NCI-H1105 (cell line): ENCODE measurements around the gene TARBP1.
A peak's percentile ranks its signal among the peaks of the same experiment; 100 is the strongest.
"Not testable (repeated sequence)": the region's sequence is repeated elsewhere in the genome, so short reads cannot be mapped to it uniquely, and the experiment has no call there.

Source experiments
- DNase-seq: peaks from one replicate; lab custom pipeline; 2025; lab: John Stamatoyannopoulos, UW

TARBP1 gene

DNA sequence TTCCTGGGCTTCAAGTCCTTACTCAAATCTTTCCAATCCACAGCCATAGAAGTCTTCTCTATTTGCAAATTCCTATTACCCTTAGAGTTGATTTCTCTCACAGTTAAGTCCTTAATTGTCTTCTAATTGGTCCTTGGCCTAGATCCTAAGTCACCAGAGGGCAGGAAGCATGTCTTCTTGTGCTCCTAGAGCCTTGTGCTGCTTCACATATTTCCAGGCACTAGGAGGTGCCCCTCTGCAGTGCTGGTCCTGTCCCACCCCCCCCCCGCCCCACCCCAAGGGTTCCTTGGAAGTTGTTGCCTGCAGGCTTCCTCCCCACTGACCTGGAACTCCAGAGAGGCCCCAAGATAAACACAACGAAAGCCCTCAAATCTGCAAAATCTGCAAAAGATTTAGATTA, 28.1 kb upstream of the TARBP1 start:
- DNase-seq: no peak

GRCh38 chr1:234505769-234506102, 26.8 kb upstream of the TARBP1 start:
- DNase-seq: no peak

DNA sequence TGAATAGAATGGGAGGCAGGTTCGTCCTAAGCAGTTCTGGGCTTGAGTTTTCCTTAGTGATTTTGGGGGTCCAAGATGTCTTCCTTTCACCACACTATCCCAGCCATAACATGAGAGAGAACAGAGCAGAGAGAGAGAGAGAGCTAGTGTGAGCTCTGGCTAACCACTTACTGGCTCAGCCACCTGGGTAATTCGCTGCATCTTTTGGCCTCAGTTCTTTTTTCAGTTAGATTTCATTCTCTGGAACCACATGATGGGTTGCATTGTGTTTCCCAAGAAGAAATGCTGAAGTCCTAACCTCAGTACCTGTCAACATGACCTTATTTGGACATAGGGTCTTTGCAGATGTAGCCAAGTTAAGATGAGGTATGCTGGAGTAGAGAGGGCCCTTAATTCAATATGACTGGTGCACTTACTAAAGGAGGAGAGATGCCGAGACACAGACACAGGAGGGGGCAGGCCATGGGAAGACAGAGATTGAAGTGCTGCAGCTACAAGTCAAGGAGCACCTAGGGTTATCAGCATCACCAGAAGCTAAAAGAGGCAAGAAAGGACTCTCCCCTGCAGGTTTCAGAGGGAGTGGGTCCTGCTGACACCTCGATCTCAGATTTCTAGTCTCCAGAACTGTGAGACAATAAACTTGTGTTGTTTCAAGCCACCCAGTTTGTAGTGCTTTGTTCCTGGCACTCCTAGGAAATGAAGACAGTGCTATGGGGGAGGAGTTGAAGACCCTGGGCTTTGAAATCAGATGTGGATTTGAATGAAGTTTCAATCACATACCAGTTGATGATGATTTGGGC, 26.2 kb upstream of the TARBP1 start:
- DNase-seq: no peak

GRCh38 chr1:234504251-234504650, 25.3 kb upstream of the TARBP1 start:
- DNase-seq: not testable (repeated sequence)

DNA sequence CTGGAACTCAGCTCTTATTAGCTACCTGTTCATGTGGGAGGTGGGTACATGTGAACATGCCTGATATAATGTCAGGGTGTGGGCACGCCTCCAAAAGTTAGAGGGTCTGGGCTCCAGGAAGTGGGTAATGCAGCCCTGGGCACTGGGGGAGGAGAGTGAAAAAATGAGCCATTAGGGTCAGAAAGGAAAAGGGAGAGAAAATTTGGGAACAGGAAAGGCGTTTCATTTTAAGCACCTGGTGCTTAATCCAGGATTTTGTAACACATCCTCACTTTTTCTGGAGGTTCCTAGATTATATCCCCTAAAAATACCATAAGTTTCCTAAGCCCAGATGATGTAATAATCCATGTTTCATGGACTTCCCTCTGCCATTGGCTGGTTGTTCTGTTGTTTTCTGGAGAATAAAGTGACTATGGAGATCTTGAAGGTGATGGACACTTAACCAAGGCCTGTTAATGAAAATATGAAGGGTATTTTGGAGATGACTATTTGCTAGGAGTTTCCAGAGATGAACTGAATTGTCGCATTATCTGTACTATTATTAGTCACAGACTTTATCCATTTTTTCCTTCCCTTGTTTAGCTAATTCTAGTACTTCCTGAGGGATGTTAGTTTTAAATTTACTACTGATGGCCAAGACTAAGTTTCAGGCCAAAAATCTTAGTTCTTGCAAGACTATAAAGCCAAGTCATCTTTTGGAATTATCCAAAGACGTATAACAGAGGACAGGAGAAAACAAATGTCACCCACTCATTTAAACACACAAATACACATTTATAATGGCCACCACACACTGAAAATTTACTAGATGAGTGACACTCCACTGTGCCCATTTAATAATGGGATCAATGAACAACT, 24.4 kb upstream of the TARBP1 start:
- DNase-seq: no peak

DNA sequence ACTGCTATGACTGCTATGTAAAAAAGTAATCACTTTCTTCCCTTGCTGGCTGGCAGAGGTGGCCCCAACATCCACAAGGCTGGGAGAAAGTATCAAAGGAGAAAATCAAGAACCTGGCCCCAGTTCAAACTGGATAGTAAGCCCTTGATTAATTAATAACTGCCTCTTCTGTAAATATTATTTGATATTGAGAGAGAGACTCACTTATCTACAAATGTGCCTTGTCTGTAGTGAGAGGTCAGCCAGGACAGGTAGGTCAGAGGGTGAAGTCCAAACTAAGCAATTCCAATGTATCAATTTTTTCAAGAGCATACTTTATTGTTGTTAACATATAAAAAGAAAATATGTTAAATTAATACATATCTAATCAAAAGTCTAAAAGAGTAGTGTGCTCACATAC, 23.8 kb upstream of the TARBP1 start:
- no peak for DNase-seq

- DNase-seq: no peak
These were observed 21.3 kb upstream of the TARBP1 start for GRCh38 chr1:234500269-234500668.

GRCh38 chr1:234499943-234500245, 20.9 kb upstream of the TARBP1 start:
- DNase-seq: no peak

DNA sequence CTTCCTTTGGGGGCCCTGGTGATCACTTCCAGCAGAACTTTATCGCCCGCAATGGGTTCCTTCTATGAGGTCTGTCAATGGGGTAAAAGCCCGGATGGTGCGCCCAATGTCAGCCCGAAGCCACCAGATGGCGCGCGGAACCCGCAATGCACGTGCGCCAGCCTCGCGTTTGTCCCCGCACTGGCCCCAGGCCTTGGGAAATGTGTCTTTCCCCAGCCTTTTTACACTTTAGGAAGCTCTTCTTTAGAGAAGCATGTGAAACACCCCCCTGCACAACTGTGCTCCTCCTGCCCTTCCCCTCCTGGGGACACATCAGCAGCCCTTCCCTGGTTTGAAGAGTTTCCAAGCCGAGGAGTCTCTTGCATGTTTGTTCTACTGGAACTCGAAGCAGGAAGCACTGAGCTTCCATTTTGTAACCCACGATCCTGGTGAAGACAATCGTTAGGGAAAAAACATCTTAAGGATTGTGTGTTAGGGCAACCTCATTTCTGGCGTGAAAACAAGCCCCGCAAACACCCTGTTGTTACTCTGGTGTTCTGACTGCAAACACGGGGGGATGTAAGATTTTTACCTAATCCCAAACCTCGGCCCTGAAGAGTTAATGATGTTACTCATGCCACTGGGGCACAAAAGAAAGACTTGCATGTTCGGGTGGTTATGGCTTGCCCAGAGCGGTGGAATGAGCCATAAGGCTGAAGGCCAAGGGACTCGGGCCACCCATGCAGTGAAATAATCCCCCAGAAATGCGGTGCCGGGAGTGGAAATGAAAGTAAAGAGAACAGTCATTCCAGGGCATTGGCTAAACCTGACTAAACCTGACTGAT, 20.4 kb upstream of the TARBP1 start:
- peak; percentile 47 for DNase-seq

DNA sequence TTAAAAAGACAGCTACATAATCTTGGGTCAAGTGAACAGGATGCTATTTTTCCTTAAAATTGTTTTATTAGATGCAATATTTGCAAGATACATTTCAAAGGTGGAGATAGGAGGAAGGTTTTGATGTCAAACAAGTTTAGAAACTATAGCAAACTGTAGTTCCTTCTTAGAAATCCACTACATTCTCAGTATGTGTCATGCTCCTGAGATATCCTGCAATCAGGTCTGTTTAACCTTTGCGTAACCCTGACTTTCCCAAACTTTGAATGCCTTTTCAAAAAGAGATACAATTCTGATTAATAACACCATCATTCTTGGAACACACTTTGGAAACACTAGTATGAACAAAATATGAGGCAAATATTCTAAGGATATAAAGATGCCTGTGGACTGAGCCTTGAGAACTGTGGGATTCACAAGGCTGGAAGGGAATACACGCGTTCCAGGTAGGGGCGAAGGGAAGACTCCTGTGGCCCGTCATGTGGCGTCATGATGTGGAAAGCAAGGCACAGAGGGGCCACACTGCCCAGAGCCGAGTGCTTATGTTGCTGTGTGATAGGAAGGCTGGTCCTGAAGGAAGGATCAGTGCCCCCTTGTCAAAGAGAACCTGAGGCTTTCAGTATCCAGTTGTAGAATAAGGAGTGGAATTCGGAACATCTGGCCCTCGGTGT, 19.6 kb upstream of the TARBP1 start:
- DNase-seq: no peak

- DNase-seq: no peak
These were observed 18.6 kb upstream of the TARBP1 start for GRCh38 chr1:234497589-234497988.

GRCh38 chr1:234495231-234495990, 16.4 kb upstream of the TARBP1 start:
- DNase-seq: no peak

- no peak for DNase-seq
These were observed 15.1 kb upstream of the TARBP1 start for GRCh38 chr1:234494049-234494448.

GRCh38 chr1:234490793-234491479, 12.0 kb upstream of the TARBP1 start:
- no peak for DNase-seq

DNA sequence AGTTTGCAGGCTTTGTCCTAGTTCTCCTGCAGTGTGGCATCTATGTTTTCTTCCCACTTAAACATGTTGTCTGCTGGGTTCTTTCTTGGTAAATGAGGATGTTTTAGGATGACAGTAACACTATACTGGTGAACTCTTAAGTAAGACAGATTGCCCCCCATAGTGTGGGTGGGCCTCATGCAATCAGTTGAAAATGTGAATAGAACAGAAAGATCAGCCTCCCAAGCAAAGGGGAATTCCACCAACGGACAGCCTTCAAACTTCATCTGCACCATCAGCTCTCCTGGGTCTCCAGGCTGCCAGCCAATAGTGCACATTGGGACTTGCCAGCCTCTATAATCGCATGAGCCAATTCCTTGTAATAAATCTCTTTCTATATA, 10.7 kb upstream of the TARBP1 start:
- DNase-seq: no peak

DNA sequence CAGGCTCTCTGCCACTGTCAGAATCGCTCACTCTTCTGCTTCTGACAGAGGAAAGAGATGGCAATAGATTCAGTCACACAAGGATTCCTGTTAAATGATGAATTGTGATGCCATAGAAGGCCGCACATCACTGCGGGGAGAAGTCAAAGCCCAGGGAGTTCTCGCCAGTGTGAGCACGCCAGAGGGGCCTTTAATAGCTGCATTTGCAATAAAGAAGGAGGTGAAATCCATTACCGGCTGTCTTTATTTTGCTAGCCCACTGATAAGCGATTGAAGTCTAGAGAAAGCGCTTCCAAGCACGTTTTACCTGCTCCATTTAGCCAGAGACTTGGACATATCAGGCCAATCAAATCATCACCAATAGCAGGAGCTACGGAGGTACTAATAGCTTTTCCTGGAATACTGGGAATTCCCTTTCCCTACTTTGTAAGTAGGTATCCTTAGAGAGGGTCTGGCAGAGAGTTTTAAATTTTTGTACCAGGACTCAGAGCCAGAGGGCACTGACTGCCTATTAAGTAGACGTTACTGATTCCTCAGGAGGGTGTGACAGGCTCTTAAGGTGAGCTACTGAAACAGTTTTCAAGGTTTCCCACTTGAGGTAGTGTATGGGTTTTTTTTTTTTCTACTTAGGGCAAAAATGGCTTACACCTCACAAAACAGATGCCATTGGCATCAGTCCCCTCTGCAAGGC, 10.2 kb upstream of the TARBP1 start:
- DNase-seq: no peak

GRCh38 chr1:234488054-234489006, 9.4 kb upstream of the TARBP1 start:
- no peak for DNase-seq

DNA sequence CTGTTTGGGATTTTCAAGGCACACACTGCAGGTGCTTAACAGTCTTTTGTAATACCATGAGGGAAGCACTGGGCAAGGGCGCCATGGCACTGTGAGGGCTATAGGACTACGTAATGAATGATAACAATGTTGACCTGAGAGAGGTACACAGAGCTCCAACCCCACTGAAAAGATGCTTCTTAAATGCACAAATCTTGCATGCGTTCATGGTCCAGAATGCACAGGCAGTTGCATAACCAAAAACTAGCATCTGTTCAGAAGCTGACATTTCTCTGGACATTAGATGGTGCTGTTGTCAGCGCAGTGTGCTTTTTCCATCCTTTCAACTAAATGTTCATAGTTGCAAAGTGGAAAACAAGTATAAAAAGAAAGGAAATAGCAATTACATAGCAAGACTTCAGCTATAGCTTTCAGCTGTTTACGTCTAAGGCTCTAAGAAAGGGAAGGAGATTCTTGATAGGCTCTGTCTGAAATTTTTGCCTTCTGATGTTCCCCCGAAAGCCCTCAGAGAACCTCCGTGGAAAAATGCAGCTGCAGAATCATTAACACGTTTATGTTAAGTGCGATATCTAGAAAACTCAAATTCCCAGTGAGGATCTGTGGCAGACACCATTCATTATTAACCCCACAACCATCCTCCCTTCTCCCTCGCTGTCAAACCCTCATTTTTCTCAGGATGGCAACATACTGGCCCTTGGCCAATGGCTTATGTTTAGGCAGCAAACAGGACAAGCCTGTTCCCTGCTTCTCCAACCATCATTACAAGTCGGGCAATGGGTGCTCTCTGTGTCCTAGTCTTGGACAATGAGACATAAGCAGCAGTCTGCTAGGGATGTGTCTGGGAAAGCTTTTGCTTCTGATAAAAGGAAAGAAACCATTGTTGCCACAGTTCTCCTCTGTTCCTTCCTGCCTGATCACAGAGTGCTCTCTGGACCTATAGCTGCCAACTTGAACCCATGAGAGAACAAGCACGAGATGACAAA, 8.2 kb upstream of the TARBP1 start:
- no peak for DNase-seq
